ENCODE results near the gene SPATA24.
A peak's percentile ranks its signal among the peaks of the same experiment; 100 is the strongest.
"Not testable (repeated sequence)": the region's sequence is repeated elsewhere in the genome, so short reads cannot be mapped to it uniquely, and the experiment has no call there.

Gene SPATA24, protein sequence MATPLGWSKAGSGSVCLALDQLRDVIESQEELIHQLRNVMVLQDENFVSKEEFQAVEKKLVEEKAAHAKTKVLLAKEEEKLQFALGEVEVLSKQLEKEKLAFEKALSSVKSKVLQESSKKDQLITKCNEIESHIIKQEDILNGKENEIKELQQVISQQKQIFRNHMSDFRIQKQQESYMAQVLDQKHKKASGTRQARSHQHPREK

GRCh38 chr5:139403787-139404483, at the start of gene SPATA24:
Gene SPATA24, minus strand, starts transcription at chr5:139404089. Its CDS starts 29 bp downstream, at chr5:139404060.
- peak; percentile 98 for DNase-seq

- DNase-seq, result no peak
Measured at GRCh38 chr5:139451878-139452660, 48.2 kb upstream of the SPATA24 start.

GRCh38 chr5:139451176-139451575, 47.3 kb upstream of the SPATA24 start:
- no peak for DNase-seq

DNA sequence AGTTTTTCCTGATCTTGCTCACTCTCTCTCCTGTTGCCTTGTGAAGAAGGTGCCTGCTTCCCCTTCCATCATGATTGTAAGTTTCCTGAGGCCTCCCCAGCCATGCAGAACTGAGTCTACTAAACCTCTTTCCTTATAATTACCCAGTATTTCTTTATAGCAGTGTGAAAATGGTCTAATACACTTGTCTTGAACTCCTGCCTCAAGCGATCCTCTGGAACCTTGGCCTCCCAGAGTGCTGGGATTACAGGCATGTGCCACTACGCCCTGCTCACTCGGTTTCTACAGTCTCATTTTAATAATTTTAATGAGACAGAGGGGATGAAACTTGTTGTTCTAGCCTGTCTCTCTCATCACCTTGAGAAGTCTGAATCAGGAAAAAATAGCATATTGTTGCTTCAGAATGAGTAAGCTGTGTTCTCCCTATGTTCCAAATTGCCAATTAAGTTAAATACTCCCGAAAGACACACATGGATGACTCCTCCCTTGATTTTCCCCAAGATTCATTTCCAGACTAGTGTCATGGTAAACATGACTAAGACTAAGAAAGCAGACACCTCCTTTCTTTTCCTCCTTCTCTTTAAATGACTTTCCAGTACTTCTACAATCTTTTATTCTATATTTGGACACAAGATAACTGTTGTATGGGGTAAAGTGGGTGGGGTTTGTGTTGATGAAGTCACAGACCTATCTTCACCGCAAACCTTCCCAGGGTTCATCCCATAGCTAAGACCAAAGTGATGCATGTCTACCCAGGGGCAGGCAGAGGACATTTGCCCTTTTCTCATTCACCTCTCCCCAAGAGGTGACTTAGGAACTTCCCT, 43.3 kb upstream of the SPATA24 start:
- DNase-seq, result no peak

- no peak for DNase-seq
Measured at GRCh38 chr5:139445325-139446170, 41.7 kb upstream of the SPATA24 start.

GRCh38 chr5:139443831-139444453, 40.1 kb upstream of the SPATA24 start:
- DNase-seq, result no peak

- DNase-seq, result not testable (repeated sequence)
Measured at GRCh38 chr5:139440416-139440815, 36.5 kb upstream of the SPATA24 start.

GRCh38 chr5:139439013-139439903, 35.4 kb upstream of the SPATA24 start, which contains the start of gene DNAJC18:
Gene DNAJC18, minus strand, starts transcription at chr5:139439525. Its CDS starts 80 bp downstream, at chr5:139439445.
- DNase-seq, result peak; percentile 89

GRCh38 chr5:139438707-139439012, 34.8 kb upstream of the SPATA24 start:
- DNase-seq, result no peak

DNA sequence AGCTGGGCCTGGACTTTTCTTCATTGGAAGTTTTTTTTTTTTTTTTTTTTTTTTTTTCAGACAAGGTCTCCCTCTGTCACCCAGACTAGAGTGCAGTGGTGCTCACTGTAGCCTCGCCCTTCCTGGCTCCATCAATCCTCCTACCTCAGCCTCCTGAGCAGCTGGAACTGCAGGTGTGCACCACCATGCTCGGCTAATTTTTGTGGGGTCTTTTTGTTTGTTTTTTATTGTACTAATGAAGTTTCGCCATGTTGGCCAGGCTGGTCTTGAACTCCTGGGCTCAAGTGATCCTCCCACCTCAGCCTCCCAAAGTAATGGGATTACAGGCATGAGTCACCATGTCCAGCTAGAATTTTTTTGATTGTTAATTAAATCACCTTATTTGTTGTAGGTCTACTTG, 31.8 kb upstream of the SPATA24 start:
- no peak for DNase-seq

GRCh38 chr5:139431706-139432105, 27.8 kb upstream of the SPATA24 start:
- no peak for DNase-seq

DNA sequence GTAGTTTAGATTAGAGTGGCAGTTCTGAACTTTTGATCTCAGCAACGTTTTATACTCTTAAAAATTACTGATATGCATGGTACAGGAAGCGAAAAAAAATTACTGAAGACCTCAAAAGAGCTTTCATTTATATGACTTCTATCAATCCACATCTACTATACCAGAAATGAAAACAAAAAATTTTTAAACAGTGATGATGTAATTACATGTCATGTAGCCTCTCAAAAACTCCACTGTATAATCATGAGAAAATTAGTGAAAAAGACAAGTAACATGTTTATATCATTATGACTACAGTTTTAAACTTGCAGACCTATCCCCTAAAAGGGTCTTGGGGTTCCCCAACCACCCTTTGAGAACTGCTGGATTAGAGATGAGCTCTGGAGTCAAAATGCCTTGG, 26.1 kb upstream of the SPATA24 start:
- no peak for DNase-seq

DNA sequence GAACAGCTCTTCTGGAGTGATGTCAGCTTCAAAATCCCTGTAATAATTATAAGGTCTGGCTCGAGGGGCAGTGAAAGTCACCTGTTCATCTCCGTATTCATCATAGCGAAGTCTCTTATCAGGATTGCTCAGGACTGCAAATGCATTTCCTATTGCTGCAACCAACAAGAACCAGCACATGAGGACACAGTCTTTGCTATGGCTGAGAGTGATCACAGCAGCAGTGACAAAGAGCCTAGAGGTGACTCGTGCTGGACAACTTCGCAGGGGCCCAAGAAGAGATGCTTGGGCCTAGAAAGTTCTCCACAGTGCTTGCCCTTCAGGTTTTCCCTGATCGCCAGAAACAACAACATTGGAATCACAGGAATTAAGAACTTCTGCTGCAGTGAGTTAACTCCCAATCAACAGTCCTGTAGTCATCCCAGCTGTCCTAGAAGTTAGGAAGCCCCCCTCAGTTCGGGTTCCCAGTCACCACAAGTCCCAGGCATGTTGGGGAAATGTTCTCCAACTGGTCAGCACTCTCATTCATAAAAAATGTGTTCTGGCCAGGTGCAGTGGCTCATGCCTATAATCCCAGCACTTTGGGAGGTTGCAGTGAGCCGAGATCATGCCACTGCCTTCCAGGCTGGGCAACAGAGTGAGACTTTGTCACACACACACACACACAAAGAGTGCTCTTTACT, 22.5 kb upstream of the SPATA24 start:
- no peak for DNase-seq

DNA sequence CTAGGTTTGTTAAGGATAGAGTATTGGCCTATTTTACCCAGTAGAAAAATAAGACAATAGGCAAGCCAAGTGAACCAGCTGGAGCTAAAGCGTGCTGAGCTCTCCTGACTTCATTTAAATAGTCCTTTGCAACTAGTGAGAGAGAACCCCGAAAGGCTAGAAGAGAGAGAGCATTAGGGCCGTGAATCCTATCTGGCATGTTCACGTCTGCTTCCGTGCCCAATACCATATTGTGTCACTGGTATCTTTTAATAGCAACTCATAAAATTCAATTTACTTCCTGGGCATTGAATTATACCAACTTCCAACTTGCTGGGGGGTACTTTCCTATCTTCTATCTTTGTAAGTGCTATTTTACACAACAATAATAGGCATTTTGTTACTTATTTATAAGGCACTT, 21.6 kb upstream of the SPATA24 start:
- no peak for DNase-seq

GRCh38 chr5:139422307-139422893, 18.5 kb upstream of the SPATA24 start:
- peak; percentile 81 for DNase-seq

- no peak for DNase-seq
Measured at GRCh38 chr5:139419226-139420192, 15.6 kb upstream of the SPATA24 start.

- DNase-seq, result no peak
Measured at GRCh38 chr5:139418793-139419192, 14.9 kb upstream of the SPATA24 start.

DNA sequence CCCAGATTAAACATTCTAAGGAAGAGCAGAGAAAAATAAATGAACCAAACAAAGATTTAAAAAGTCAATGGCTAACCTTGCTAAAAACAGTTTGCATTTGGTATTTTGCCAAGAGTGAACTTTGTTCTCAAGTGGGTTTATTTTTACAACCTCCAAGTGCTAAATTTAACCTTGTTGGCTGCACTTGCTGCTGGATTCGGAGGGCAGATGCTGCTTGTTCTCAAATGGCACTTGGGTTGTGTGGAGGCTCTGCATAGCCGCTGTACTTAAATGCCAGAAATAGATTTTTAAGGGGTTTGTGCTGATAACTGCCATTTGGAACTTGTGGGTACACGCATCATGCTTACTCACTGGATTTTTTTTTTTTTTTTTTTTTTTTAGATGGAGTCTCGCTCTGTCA, 13.3 kb upstream of the SPATA24 start:
- no peak for DNase-seq

Measured in suppressor macrophage treated with lipopolysaccharide for 4 hours (primary cell).